ENCODE data around the gene IRF8. TPM values are rescaled to one million over a fixed set of nuclear protein-coding genes. Genes with fewer than 3 reads are reported as not detected.

Gene IRF8
- total and polyA plus RNA-seq, 2 donors (not counting 1 experiment from before 2014, with no cell fraction given): 0.14 TPM; not detected in 1

DNA sequence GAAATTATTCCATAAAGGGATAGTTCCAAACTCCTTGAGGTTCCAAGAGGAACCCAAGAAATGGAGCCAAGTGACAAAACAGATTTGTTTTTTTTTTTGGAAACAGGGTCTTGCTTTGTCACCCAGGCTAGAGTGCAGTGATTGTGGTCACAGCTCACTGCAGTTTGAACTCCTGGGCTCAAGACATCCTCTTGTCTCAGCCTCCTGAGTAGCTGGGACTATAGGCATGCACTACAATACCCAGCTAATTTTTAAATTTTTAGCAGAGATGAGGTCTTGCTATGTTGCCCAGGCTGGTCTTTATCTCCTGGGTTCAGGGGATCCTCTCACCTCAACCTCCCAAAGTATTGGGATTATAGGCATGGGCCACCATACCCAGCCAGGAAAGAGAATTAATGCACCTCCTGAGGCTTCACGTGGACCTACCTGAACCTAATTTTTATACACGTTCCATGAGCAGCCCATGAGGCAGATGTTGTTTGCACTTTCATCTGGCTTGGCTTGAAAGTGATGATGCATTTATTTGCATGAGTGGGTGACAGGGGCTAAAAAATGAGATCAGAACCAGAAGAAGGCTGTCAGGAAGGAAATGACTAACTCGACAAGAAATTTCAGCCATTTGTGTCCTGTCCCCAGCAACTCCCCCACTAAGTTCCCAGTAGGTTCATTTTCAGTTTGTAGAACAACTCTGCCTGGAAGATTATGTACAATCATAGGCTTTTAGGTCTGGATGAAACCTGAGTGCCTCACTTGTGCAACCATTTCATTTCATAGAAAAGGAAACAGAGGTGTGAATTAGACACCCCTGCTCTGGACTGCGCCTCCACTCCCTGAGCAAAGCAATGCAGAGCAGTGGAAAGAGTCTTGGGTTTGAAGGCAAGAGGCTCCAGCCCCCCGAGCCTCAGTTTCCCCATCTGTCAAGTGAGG is 10.3 kb upstream of the IRF8 start:
- Histone ChIP-seq H2AFZ (ENCODE audit: low read length) (no peak overlapping the region), H3K27me3 (ENCODE audit: control insufficient read depth, insufficient read depth, low read length) (peaks cover 7% of the 10 kb centered on the region), H3K27ac (ENCODE audit: insufficient read depth, low read length) (no peak overlapping the region), H3K4me2 (ENCODE audit: extremely low read depth, insufficient read depth, low read length) (no peak overlapping the region), H3K79me2 (ENCODE audit: control insufficient read depth, insufficient read depth, low read length) (no peaks in the 10 kb centered on the region), H3K4me1 (ENCODE audit: control insufficient read depth, extremely low read depth, insufficient read depth, low read length) (no peaks in the 10 kb centered on the region), H3K36me3 (ENCODE audit: control insufficient read depth, insufficient read depth, low read length) (no peaks in the 10 kb centered on the region), H4K20me1 (ENCODE audit: control insufficient read depth, extremely low read depth, insufficient read depth, low read length) (no peaks in the 10 kb centered on the region), H3K9ac (ENCODE audit: insufficient read depth, low read length) (no peak overlapping the region), H3K9me3 (ENCODE audit: control insufficient read depth, insufficient read depth, low read depth, low read length) (no peaks in the 10 kb centered on the region), H3K4me3 (replicated peaks in 1 of 4; ENCODE audit: control extremely low read depth in 1 of 4, insufficient read depth in 1 of 4, low read depth in 3 of 4, low read length in 4 of 4) (no peak overlapping the region)
- peak; percentile 22 to 85 for DNase-seq (ENCODE audit: low read depth in 2 of 2)
- no peak for TF ChIP-seq EZH2 (IDR thresholded peaks at IDR 0.05; ENCODE audit: low read length, missing control alignments)
- TF ChIP-seq CTCF (conservative IDR thresholded peaks at IDR 0.05 in 1 of 2, IDR thresholded peaks at IDR 0.05 in 1 of 2; ENCODE audit: low read depth in 1 of 2, low read length in 2 of 2): no peak

GRCh38 chr16:85891033-85891775 is 7.8 kb upstream of the IRF8 start:
- no peak overlapping the region for H2AFZ ChIP-seq (ENCODE audit: low read length)
- peaks cover 6% of the 10 kb centered on the region for H3K27me3 ChIP-seq (ENCODE audit: control insufficient read depth, insufficient read depth, low read length)
- H3K27ac ChIP-seq (ENCODE audit: insufficient read depth, low read length): no peak overlapping the region
- H3K9ac ChIP-seq (ENCODE audit: insufficient read depth, low read length): no peak overlapping the region
- H3K4me3 ChIP-seq (replicated peaks in 1 of 4; ENCODE audit: control extremely low read depth in 1 of 4, insufficient read depth in 1 of 4, low read depth in 3 of 4, low read length in 4 of 4): no peak overlapping the region
- H3K36me3 ChIP-seq (ENCODE audit: control insufficient read depth, insufficient read depth, low read length): no peaks in the 10 kb centered on the region
- no peaks in the 10 kb centered on the region for H3K4me1 ChIP-seq (ENCODE audit: control insufficient read depth, extremely low read depth, insufficient read depth, low read length)
- H3K4me2 ChIP-seq (ENCODE audit: extremely low read depth, insufficient read depth, low read length): no peak overlapping the region
- peak in 1 of 2 donors; percentile 57 for DNase-seq (ENCODE audit: low read depth in 2 of 2)
- no peaks in the 10 kb centered on the region for H3K9me3 ChIP-seq (ENCODE audit: control insufficient read depth, insufficient read depth, low read depth, low read length)
- no peaks in the 10 kb centered on the region for H3K79me2 ChIP-seq (ENCODE audit: control insufficient read depth, insufficient read depth, low read length)
- no peaks in the 10 kb centered on the region for H4K20me1 ChIP-seq (ENCODE audit: control insufficient read depth, extremely low read depth, insufficient read depth, low read length)
- no peak for TF ChIP-seq CTCF (conservative IDR thresholded peaks at IDR 0.05 in 1 of 2, IDR thresholded peaks at IDR 0.05 in 1 of 2; ENCODE audit: low read depth in 1 of 2, low read length in 2 of 2)
- TF ChIP-seq EZH2 (IDR thresholded peaks at IDR 0.05; ENCODE audit: low read length, missing control alignments): no peak

- Histone ChIP-seq H2AFZ (ENCODE audit: low read length) (no peak overlapping the region), H3K9ac (ENCODE audit: insufficient read depth, low read length) (no peak overlapping the region), H3K27me3 (ENCODE audit: control insufficient read depth, insufficient read depth, low read length) (peaks cover 6% of the 10 kb centered on the region), H3K36me3 (ENCODE audit: control insufficient read depth, insufficient read depth, low read length) (no peaks in the 10 kb centered on the region), H3K27ac (ENCODE audit: insufficient read depth, low read length) (no peak overlapping the region), H3K9me3 (ENCODE audit: control insufficient read depth, insufficient read depth, low read depth, low read length) (no peaks in the 10 kb centered on the region), H3K4me1 (ENCODE audit: control insufficient read depth, extremely low read depth, insufficient read depth, low read length) (no peaks in the 10 kb centered on the region), H3K4me3 (replicated peaks in 1 of 4; ENCODE audit: control extremely low read depth in 1 of 4, insufficient read depth in 1 of 4, low read depth in 3 of 4, low read length in 4 of 4) (no peak overlapping the region), H3K4me2 (ENCODE audit: extremely low read depth, insufficient read depth, low read length) (no peak overlapping the region), H3K79me2 (ENCODE audit: control insufficient read depth, insufficient read depth, low read length) (no peaks in the 10 kb centered on the region), H4K20me1 (ENCODE audit: control insufficient read depth, extremely low read depth, insufficient read depth, low read length) (no peaks in the 10 kb centered on the region)
- no peak for DNase-seq (ENCODE audit: low read depth in 2 of 2)
- TF ChIP-seq CTCF (conservative IDR thresholded peaks at IDR 0.05 in 1 of 2, IDR thresholded peaks at IDR 0.05 in 1 of 2; ENCODE audit: low read depth in 1 of 2, low read length in 2 of 2) (no peak), EZH2 (IDR thresholded peaks at IDR 0.05; ENCODE audit: low read length, missing control alignments) (no peak)
Measured at GRCh38 chr16:85891776-85892166, 7.2 kb upstream of the IRF8 start.
